ENCODE measurements around the gene CPT1C.
A peak's percentile ranks its signal among the peaks of the same experiment; 100 is the strongest.

CPT1C gene

DNA sequence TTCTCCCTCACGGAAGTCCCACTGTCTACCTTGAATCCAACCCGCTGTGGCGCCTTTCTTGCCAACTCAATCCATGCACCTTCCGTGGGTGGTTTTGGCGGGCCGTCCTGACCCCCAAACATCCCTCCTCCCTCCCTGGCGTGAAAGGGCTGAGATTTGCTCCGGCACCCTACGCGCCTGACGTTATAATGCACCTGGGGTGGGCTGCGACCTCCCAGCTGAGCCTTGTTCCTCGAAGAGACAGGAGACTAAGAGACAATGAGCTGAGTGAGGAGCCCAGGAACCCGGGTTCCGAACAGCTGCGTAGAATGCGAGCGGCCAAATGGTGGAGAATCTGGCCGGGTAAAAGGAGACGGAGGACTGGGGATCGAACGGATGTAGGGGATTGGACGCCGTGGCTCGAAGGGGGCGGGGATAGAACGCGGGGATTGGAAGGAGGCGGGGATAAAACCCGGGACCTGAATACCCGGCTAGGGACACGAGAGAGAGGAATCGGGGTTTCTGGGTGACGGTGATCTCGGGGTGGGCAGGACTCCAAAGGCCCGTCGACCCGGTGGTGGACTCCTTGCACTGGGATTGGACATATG lies at the start of gene CPT1C:
TSS of gene CPT1C (plus strand) at position 461 of the 587 bp plus-strand sequence. CDS start 1,137 bp downstream, outside the sequence.
- DNase-seq (ENCODE audit: low read depth), result no peak

DNA sequence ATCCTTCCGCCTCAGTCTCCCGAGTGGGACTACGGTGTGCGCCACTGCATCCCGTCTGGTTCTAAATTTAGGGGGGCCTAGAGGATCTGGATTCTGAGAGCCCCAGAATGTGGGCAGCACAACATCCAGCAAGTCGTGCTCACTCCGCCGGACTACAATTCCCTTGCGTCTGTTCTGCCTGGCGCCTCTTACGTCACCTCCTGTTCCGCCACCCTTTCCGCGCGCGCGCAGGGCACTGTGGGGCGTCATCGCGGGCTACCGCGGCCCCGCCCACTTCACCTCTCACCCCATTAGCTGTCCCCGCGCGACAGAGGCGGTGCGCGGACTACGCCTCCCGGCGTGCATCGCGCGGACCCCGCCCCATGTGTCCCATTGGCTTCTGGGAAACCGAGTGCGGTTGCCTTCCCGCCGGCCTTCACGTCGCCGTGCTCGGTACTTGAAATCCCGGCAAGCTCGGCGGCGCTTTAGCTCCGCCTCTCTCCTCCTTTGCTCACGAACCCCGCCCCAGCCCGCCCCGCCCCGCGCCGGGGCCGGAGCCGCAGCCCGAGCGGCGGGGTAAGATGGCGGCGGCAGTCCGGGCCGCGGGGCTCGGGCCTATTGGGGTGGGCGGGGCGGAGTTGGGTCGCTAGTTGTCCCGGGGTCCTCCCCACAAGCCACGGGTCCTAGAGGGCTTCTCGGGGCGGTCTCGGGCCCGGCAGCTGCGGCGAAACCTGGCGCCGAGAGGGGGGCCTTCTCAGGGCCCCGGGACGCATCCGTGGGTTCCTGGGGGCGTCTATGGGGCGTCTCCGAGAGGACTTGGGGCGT lies 49.0 kb upstream of the CPT1C start, which contains the start of gene SCAF1:
TSS of gene SCAF1 (plus strand) at position 522 of the 804 bp plus-strand sequence. CDS start 2,818 bp downstream, outside the sequence.
- DNase-seq (ENCODE audit: low read depth), result peak; percentile 100

DNA sequence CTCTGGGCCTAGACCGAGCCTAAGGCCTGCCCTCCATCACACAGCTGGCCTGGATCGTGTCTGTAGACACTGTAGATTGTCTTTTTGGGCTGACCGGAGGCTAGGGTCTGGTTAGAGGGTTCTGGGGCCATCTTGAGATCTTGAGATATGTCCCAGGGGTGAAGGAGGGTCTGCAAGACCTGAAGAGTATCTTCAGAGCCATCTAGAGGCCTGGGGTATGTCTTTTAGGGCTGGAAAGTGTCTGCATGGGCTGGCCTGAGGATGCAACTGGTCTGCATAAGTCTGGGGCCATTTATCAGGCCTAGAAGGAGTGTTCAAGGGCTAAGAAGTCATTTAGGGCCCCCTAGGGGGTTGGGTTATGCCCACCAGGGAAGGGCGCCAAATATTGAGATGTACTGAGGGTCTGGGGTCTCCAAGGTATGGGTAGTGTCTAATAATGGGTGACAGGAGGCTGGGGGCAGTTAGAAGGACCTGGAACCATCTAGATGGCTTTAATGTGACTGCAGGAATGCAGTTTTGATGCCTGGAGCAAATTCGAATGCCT lies 48.4 kb upstream of the CPT1C start:
- no peak for DNase-seq (ENCODE audit: low read depth)

DNA sequence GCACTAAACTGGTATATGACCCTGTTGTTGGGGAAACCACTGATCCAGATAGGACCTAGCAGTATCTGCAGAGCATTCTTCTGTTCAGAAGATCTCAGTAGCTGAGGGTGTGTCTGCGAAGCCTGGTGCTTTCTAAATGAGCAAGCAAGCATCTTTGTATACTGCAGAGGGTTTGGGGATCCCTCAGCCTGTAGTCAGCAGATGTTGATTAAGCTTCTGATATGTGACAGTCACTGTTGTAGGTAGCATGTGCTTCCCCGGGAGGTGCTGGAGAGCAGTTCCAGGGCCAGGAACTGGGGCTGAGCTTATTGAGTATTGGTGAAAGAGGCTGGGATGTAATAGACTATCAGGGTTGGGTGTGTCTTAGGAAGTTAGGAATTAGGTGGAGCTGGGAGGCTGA lies 47.5 kb upstream of the CPT1C start:
- DNase-seq (ENCODE audit: low read depth), result no peak

DNA sequence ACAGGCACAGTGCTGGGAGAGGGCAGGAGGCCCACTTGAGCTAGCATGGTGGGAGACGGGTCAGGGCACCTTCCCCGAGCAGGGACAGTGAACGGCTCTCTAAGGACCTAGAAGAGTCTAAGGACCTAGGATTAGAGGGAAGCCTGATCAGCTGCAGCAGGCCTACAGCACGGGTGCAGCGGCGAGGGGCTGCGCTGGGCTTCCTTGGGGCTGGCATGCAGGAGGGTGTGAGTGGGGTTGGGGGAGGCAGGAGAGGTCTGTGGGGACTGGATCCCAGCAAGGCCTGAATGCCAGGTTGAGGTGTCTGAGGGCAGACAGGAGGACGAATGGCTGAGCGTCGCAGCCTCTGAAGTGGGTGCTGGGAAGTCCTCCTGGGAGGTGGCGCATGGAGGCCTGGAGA lies 45.3 kb upstream of the CPT1C start:
- no peak for DNase-seq (ENCODE audit: low read depth)

DNA sequence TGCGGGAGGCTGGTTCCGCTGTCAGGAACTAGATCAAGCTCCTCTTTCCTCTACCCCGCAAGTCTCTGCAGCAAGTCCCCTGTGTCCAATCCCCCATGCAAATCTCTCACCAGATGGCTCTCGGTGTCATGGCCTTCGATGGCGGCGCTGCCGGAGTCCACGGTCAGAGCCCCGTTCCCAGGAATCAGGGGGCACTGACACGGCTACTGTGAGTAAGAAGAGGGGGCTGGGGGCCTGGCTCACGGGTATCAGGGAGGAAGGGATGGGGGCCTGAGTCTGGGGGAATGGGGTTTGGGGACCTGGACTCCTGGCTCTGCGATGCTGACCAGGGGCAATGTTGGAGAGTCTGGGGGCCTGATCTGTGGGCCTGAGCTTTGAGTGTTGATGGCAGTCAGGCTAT lies 44.9 kb upstream of the CPT1C start:
- DNase-seq (ENCODE audit: low read depth), result no peak

DNA sequence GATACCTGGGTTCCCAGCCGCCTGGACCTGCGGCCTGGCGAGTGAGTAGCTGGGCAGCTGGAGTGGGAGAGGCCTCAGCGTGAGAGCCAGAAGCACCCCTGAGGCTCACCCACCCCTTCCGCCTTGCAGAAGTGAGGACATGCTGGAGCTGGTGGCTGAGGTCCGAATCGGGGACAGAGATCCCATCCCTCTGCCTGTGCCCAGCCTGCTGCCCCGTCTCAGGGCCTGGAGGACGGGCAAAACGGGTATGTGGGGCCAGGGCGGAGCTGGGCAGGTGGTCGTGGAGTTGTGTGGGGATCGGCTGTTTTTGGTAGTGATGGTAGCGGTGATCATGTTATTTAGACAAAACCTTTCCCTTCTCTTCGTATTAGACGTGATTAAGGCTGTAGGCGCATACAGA lies 44.3 kb upstream of the CPT1C start:
- DNase-seq (ENCODE audit: low read depth), result no peak

DNA sequence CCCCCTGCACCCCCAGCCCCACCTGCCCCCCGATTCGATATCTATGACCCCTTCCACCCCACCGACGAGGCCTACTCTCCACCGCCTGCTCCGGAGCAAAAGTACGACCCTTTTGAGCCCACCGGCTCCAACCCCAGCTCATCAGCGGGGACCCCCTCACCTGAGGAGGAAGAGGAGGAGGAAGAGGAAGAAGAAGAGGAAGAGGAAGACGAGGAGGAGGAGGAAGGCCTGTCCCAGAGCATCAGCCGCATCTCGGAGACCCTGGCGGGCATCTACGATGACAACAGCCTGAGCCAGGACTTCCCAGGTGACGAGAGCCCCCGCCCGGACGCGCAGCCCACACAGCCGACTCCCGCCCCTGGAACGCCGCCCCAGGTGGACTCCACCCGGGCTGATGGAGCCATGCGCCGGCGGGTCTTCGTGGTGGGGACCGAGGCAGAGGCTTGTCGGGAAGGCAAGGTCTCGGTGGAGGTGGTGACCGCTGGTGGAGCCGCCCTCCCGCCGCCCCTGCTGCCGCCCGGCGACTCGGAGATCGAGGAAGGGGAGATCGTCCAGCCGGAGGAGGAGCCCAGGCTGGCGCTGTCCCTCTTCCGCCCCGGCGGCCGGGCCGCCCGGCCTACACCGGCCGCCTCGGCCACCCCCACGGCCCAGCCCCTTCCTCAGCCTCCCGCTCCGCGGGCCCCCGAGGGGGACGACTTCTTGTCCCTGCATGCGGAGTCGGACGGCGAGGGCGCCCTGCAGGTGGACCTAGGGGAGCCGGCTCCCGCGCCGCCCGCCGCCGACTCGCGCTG lies 39.7 kb upstream of the CPT1C start:
- DNase-seq (ENCODE audit: low read depth), result no peak

DNA sequence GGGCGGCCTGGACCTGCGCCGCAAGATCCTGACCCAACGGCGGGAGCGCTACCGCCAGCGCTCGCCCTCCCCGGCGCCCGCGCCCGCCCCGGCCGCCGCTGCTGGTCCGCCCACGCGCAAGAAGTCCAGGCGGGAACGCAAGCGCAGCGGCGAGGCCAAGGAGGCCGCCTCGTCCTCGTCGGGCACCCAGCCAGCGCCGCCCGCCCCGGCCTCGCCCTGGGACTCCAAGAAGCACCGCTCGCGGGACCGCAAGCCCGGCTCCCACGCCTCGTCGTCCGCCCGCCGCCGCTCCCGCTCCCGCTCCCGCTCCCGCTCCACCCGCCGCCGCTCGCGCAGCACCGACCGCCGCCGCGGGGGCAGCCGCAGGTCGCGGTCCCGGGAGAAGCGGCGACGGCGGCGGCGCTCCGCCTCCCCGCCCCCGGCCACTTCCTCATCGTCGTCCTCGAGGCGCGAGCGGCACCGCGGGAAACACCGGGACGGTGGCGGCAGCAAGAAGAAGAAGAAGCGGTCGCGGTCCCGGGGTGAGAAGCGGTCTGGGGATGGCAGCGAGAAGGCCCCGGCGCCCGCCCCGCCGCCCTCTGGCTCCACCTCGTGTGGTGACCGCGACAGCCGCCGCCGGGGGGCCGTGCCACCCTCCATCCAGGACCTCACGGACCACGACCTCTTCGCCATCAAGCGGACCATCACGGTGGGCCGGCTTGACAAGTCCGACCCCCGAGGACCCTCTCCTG lies 38.9 kb upstream of the CPT1C start:
- no peak for DNase-seq (ENCODE audit: low read depth)

DNA sequence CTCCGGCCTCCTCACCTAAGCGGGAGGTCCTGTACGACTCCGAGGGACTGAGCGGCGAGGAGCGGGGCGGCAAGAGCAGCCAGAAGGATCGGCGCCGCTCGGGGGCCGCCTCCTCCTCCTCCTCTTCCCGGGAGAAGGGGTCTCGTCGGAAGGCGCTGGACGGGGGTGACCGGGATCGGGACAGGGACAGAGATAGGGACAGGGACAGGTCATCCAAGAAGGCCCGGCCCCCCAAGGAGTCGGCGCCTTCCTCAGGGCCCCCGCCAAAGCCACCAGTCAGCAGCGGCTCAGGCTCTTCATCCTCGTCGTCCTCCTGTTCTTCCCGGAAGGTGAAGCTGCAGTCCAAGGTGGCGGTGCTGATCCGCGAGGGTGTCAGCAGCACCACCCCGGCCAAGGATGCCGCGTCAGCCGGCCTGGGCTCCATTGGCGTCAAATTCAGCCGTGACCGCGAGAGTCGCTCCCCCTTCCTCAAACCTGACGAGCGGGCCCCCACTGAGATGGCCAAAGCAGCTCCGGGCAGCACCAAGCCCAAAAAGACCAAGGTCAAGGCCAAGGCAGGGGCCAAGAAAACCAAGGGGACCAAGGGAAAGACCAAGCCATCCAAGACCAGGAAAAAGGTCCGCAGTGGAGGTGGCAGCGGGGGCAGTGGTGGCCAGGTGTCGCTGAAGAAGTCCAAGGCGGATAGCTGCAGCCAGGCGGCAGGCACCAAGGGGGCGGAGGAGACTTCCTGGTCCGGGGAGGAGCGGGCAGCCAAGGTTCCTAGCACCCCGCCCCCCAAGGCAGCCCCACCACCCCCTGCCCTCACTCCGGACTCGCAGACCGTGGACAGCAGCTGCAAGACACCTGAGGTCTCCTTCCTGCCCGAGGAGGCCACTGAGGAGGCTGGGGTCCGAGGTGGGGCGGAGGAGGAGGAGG lies 38.1 kb upstream of the CPT1C start:
- DNase-seq (ENCODE audit: low read depth), result no peak

DNA sequence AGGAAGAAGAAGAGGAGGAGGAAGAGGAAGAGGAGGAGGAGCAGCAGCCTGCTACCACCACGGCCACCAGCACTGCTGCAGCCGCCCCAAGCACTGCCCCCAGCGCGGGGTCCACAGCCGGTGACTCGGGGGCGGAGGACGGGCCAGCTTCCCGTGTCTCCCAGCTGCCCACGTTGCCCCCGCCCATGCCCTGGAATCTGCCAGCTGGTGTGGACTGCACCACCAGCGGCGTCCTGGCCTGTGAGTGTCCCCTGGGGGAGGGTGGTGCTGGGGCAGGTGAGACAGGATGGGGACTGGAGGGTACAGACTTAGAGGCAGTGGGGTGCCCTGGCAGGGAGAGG lies 37.5 kb upstream of the CPT1C start:
- no peak for DNase-seq (ENCODE audit: low read depth)

DNA sequence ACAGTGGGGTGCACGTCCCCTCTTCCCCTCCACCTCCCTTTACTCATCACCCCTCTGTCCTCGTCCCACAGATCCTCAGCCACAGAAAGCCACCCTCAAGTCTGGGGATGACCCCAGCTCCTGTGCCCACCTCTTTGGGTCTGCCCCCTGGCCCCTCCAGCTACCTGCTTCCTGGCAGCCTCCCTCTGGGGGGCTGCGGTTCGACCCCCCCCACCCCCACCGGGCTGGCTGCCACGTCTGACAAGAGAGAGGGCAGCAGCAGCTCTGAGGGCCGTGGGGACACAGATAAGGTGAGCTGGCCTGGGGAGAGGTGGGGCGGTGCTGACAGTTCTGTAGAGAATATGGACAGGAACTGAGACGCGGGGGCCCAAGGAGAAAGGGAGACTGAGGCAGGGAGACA lies 36.3 kb upstream of the CPT1C start:
- DNase-seq (ENCODE audit: low read depth), result no peak

DNA sequence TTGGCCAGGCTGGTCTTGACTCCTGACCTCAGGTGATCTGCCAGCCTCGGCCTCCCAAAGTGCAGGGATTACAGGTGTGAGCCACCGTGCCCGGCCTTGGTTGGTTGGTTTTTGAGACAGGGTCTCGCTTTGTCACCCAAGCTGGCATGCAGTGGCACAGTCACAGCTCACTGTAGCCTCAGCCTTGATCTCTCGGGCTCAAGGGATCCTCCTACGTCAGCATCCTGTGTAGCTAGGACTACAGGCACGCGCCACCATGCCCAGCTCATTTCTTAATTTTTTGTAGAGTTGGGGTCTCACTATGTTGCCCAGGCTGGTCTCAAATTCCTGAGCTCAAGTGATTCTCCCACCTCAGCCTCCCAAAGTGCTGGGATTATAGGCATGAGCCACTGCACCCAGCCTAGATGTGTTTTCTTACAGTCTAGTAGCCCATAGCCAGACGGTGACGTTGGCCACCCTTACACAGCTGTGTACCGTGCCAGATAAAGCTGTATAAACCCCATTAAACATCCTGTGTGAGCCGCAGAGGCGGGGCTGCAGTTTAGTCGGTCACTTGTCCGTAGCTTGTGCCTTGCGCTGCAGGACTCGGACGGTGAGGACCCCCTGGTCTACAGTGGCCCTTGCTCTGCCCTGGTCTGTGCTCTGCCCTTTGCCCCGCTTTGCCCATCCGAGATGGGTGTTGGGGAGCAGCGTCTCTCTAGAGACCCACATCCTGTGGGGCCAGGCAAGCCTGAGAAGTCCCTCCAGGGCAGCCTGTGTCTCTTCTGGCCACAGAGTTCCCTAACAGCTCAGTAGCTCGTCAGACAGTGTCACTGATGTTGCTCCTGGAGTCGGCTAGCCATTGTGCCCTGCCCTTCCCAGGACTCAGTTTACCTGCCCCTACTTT lies 35.1 kb upstream of the CPT1C start:
- DNase-seq (ENCODE audit: low read depth), result no peak

DNA sequence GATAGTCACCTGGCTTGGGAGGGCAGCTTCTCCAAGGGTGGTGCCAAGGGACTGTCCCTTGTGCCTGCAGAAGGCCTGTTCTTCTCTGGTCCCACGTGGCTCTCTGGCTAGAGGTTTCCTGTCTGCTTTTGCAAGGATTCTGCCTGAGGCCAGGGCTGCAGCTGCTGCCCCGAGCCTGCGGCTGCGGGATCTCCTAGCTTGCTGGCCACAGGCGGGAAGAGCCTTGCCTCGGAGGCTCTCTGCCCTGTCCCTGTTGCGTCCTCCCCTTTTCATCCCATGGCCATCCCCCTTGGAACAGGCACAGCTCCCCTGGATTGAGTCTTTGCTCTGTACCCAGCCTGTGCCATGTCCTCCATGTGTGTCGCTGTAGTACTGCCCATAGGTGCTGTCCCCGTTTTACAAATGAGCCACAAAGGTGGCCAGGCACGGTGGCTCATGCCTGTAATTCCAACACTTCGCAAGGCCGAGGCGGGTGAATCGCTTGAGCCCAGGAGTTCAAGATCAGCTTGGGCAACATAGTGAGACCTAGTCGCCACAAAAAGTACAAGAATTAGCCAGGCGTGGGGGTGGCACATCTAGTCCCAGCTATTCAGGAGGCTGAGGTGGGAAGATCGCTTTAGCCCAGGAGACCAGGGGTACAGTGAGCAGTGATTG lies 34.3 kb upstream of the CPT1C start:
- DNase-seq (ENCODE audit: low read depth), result no peak

DNA sequence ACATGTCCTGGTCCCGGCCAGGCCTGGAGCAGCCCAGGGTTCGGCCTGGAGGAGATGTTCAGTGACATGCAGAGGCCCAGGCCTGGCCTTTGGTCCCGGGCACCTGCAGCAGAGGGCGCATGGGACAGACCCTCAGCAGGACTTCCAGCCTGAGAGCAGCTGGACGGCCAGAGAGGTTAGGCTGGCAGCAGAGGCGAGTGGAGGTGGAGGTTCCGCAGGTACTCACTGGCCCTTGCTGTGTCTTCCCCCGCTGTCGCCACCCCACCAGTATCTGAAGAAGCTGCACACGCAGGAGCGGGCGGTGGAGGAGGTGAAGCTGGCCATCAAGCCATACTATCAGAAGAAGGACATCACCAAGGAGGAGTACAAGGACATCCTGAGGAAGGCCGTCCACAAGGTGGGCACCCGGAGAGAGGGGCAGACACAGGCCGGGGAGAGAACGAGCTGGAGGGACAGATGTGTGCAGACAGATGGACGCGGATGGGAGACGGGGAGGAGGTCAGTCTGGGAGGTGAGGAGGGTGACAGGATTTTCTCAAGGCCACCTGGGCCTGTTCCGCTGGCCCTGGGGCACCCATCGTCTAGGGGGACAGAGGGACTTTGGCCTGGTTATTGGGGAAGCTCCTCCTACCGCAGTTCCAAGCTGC lies 33.3 kb upstream of the CPT1C start:
- no peak for DNase-seq (ENCODE audit: low read depth)

DNA sequence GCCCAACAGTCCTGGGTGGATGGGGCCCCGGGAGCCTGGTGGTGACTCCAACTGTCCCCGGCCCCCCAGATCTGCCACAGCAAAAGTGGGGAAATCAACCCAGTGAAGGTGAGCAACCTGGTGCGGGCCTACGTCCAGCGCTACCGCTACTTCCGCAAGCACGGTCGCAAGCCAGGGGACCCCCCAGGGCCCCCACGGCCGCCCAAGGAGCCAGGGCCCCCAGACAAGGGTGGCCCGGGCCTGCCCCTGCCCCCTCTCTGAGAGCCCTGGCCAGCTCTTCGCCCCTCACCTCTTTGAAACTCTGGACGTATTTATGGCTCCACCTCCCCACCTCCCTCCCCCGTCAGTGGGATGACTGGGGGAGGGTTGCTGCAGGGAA lies 32.8 kb upstream of the CPT1C start:
- DNase-seq (ENCODE audit: low read depth), result no peak

DNA sequence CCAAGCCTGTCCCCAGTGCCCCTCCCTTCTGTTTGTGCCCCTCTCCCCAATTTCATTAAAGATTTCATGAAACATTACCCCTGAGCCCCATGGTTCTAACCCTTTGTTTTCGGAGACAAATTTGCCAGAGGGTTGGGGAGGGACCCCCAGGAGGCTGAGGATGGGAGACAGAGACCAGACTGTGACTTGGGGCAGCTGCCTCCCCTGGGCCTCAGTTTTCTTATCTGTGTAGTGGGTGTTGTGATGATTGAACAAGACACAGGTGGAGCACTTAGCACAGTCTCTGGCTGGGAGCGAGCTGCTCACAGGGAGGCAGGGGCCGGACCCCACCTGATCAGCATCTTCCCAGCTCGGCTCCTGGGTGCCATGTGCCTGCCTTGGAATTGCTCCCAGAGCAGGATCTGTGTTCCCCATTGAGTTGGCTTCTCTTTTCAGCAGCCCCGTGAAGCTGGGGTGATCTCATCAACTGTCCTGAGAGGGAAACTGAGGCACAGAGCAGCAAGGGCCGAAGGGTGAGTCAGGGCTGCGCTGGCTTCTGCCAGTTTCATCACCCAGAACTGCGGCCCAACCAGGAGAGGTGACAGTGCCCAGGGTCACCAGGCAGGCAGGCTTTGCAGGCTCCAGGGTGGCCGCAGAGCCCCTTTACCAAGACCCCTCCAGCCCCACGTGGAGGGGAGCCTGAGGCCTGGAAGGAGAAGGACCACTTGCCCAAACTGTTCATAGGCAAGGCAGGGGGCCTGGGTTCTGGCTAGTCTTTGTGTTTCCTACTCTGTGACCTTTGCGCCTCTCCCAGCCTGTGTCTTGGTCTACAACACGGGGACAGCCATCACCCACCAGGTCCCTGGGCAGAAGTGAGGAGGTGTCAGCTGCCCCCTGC lies 32.1 kb upstream of the CPT1C start:
- DNase-seq (ENCODE audit: low read depth), result no peak
